ENCODE data around the gene FREY1. TPM values are rescaled to one million over a fixed set of nuclear protein-coding genes. Genes with fewer than 3 reads are reported as not detected.

Gene FREY1
- total and polyA plus RNA-seq, 8 donors: 0.12 to 1.3 (median 0.40) TPM; not detected in 1

DNA sequence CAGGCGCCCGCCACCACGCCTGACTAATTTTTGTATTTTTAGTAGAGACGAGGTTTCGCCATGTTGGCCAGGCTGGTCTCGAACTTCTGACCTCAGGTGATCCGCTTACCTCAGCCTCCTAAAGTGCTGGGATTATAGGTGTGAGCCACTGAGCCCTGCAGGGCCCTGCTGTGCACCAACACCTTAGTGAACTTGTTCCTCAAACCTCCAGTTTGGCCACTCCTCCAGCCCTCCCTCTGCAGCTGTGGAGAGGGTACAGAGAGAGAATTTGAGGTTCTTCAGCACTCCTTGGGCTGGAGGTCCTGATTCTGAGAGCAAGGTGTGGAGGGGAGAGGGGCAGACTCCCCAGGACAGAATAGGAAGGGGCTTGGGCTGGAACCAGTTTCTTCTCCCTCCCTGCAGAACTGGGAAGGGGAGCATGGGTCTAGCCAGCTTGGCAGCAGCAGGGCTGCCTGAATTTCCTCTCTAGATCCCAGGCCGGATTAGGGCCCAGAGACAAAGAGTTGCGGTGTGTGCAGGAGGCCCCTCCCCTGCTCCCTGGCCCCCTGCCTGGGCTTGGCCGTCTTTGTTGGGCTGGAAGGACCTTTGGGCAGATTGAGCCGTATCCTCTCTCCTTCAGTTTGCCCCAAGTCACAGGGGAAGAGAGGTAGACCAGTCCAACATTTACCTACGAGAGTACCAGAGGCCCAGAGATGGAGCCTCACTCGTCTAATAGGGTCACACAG, 12.9 kb upstream of the FREY1 start:
- Histone ChIP-seq H3K4me1 (peaks cover 18 to 21% (median 19%) of the 10 kb centered on the region in 3 donors), H3K9me3 (no peaks in the 10 kb centered on the region), H3K36me3 (no peaks in the 10 kb centered on the region), H3K27ac (peak overlapping the region in 1 of 4 donors; percentile 95), H3K4me3 (no peak overlapping the region), H3K27me3 (no peaks in the 10 kb centered on the region)
- DNase-seq: peak; percentile 12 to 52 (median 32)
- no peak for ATAC-seq
- intact Hi-C loops (cut with DNase I): loop anchor here in 1 of 3 donors (10.0 kb wide), 1 partner anchor 55 kb away; no protein-coding TSS in a partner anchor
- TF ChIP-seq, protein P1, sequence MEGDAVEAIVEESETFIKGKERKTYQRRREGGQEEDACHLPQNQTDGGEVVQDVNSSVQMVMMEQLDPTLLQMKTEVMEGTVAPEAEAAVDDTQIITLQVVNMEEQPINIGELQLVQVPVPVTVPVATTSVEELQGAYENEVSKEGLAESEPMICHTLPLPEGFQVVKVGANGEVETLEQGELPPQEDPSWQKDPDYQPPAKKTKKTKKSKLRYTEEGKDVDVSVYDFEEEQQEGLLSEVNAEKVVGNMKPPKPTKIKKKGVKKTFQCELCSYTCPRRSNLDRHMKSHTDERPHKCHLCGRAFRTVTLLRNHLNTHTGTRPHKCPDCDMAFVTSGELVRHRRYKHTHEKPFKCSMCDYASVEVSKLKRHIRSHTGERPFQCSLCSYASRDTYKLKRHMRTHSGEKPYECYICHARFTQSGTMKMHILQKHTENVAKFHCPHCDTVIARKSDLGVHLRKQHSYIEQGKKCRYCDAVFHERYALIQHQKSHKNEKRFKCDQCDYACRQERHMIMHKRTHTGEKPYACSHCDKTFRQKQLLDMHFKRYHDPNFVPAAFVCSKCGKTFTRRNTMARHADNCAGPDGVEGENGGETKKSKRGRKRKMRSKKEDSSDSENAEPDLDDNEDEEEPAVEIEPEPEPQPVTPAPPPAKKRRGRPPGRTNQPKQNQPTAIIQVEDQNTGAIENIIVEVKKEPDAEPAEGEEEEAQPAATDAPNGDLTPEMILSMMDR (IDR thresholded peaks at IDR 0.05): no peak
- FAIRE-seq: no peak
- WGBS, 2 donors: 80 to 83% methylated on average over 13 of the region's 13 CpGs

DNA sequence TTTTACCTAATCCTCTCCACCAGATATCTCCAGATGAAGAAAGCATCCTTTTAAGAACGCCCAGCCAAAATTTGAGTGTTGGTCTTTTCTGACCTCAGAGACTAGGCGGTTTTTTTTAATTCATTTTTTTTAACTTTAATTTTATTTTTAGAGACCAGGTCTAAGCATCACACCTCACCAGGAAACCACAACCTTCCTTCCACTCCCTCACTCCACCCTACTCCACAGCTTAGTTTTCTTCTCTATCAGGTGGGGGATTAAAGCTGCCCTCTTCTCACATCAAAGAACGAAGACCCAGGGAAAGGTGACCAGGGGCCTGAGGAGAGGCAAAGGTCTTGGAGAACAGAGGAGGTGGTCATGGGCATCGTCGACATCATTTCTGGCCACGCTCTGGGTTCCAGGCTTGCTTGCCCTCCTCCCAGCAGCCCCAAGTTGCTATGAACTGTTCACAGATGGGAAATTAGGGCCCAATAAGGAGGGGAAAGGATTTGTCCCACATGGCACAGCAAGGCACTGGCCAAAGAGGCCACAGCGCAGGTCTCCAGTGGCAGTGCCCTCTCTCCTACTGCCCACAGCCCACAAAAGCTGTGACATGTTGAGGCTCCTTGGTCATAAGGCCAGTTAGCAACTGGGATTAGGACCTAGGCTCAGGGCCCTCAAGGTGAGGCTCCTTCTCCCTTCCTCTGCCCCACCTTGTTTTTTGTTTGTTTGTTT, 12.0 kb upstream of the FREY1 start:
- peaks cover 18 to 21% (median 19%) of the 10 kb centered on the region in 3 donors for H3K4me1 ChIP-seq
- TF ChIP-seq, protein P1 (IDR thresholded peaks at IDR 0.05): no peak
- H3K27me3 ChIP-seq: no peaks in the 10 kb centered on the region
- peak; percentile 3 to 30 (median 20) for DNase-seq
- H3K4me3 ChIP-seq: peak overlapping the region in 2 of 4 donors; percentile 94 to 95
- H3K27ac ChIP-seq: peak overlapping the region in 2 of 4 donors; percentile 87 to 89
- peaks cover 0 to 7% (median 6%) of the 10 kb centered on the region in 3 donors for H3K36me3 ChIP-seq
- WGBS, 2 donors: 65 to 77% methylated on average over 7 of the region's 7 CpGs
- ATAC-seq: no peak
- FAIRE-seq: no peak
- no peaks in the 10 kb centered on the region for H3K9me3 ChIP-seq
- intact Hi-C loops (cut with DNase I): loop anchor here in 1 of 3 donors (10.0 kb wide), 1 partner anchor 54 kb away; no protein-coding TSS in a partner anchor

DNA sequence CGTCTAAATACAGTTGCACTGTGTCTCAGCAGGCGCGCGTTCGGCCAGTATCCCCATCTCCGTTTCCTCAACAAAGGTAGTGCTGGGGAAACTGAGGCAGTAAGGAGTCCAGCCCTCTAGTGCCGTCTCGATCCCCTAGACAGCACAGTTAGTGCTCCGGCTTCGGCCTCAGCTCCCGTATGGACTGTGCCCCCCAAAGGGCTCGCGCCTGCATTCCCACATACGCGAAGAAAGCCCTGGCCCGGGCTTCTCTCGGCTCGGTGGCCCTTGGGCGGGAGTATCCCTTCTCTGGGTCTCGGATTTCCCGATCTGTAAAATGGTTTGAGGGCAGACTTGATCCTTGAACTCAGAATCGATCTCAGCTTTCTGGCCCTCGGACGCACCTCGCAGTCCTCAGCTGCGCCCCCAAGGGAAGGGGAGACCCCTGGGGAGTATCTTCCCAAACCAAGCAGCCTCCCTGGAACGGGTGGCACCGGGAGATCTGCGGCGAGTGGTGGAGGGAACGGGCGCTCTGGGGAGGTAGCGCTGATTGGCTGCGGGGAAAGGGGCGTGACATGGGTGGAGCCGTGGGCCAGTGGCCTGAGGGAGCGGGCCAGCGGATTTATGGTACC, 11.4 kb upstream of the FREY1 start:
- FAIRE-seq (no peak), DNase-seq (peak; percentile 82 to 93 (median 86)), ATAC-seq (peak; percentile 55 to 79 (median 64))
- intact Hi-C loops (cut with DNase I): loop anchor here in 1 of 3 donors (10.0 kb wide), 1 partner anchor 54 kb away; no protein-coding TSS in a partner anchor
- Histone ChIP-seq H3K27me3 (no peaks in the 10 kb centered on the region), H3K4me1 (peaks cover 18 to 21% (median 19%) of the 10 kb centered on the region in 3 donors), H3K27ac (peak overlapping the region; percentile 80 to 93 (median 88)), H3K36me3 (peaks cover 0 to 13% (median 13%) of the 10 kb centered on the region in 3 donors), H3K4me3 (peak overlapping the region; percentile 65 to 95 (median 92)), H3K9me3 (no peaks in the 10 kb centered on the region)
- WGBS, 2 donors: 0 to 1% methylated on average over 38 of the region's 38 CpGs
- TF ChIP-seq, protein P1 (IDR thresholded peaks at IDR 0.05): no peak

DNA sequence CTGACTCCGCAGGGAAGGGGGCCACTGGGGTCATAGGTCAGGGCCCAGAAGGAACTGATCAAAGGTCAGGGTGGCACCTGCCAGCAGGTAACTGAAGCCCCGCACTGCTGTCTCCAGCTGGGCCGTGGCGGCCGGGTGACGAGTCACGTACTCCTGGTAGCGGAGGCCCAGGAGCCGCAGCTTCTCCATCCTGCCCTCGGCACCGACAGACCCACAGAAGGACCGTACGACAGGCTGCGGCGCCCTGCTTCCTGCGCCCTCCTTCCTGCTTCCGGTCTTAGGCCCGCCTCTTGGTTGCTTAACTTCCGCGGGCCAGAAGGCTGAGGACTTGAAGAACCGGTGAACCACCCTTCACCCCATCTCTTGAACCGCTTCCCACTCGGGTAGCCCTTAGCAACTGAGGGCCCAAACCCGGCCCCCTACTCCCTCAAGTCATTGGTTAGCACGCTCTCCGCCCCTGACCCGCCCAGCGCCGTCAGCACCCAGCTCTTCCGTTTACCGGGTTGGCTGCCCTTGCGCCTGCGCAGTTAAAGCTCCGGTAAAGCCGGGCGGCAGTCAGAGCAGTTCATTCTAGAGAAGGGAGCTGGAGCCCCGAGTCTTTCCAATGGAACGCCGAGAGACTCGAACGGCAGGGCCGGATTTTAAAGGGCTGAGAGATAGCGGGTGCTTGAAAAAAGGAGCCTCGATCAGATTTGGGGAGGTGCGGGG, 10.7 kb upstream of the FREY1 start, which contains the start of gene PEX16:
Gene PEX16, minus strand, starts transcription at position 255 of the 708 bp plus-strand sequence. Its CDS starts 66 bp downstream, at position 189.
- Histone ChIP-seq H3K27me3 (no peaks in the 10 kb centered on the region), H3K4me1 (peaks cover 18 to 21% (median 19%) of the 10 kb centered on the region in 3 donors), H3K36me3 (peaks cover 0 to 19% (median 18%) of the 10 kb centered on the region in 3 donors), H3K9me3 (no peaks in the 10 kb centered on the region), H3K27ac (peak within 1 kb of the TSS; percentile 80 to 93 (median 88)), H3K4me3 (peak within 1 kb of the TSS; percentile 65 to 95 (median 92))
- intact Hi-C loops (cut with DNase I): loop anchor here in 1 of 3 donors (10.0 kb wide), 1 partner anchor 53 kb away; no protein-coding TSS in a partner anchor
- WGBS, 2 donors: 0 to 1% methylated on average over 40 to 45 of the region's 45 CpGs
- peak; percentile 92 to 99 (median 98) for DNase-seq
- peak; percentile 9 for FAIRE-seq
- TF ChIP-seq, protein P1 (IDR thresholded peaks at IDR 0.05): no peak
- peak; percentile 72 to 90 (median 76) for ATAC-seq
